Tibial artery (tissue), 4 donors: ENCODE results near the gene CAMK2G.

Source experiments
- DNase-seq, 2 donors: peaks; one replicate each; pipeline ENCODE4 v3.0.0-alpha.2; 2019
- H3K27ac ChIP-seq, 2 donors: fragments of 200-600 bp; sonication (generic) in 1 of 2; 1 replicate in 1 of 2; 2 replicates in 1 of 2; pipeline ENCODE4 v1.5.1; 2018 to 2019; ENCODE audit warnings: mild to moderate bottlenecking in 1 of 2
- H3K27me3 ChIP-seq, 2 donors: fragments of 200-600 bp; sonication (generic) in 1 of 2; one replicate each; pipeline versions ENCODE4 v1.5.1 to v1.6.0; 2016 to 2019
- H3K36me3 ChIP-seq, 3 donors: fragments of 200-600 bp; sonication (generic) in 2 of 3; one replicate each; pipeline ENCODE4 v1.5.1; 2016 to 2019; ENCODE audit warnings: mild to moderate bottlenecking in 2 of 3
- H3K4me1 ChIP-seq, 4 donors: fragments of 200-600 bp; sonication (generic) in 2 of 4; 1 replicate in 3 of 4; 2 replicates in 1 of 4; pipeline ENCODE4 v1.5.1; 2016 to 2019
- H3K4me3 ChIP-seq, 2 donors: fragments of 200-600 bp; sonication (generic) in 1 of 2; 1 replicate in 1 of 2; 2 replicates in 1 of 2; pipeline ENCODE4 v1.5.1; 2018 to 2019; ENCODE audit warnings: mild to moderate bottlenecking in 2 of 2
- H3K9me3 ChIP-seq, 3 donors: fragments of 200-600 bp; sonication (generic) in 1 of 3; one replicate each; pipeline ENCODE4 v1.5.1; 2016 to 2019
- CTCF ChIP-seq, 2 experiments: fragments of 200-600 bp in 1 of 2; fragments of 450-650 bp in 1 of 2; IDR thresholded peaks; one replicate each; pipeline ENCODE4 v1.5.1; 2017 to 2019; ENCODE audit warnings: antibody characterized with exemption in 2 of 2, mild to moderate bottlenecking in 1 of 2, moderate library complexity in 1 of 2
- intact Hi-C: fragments of 100-400 bp; cut with DNase I; formaldehyde crosslinking; loops from one replicate; pipeline ENCODE4 v1.15.0; 2023; ENCODE audit warnings: low total_unique reads

The CAMK2G gene

GRCh38 chr10:73858013-73858708 is 16.2 kb downstream of the CAMK2G start:
- Histone ChIP-seq H3K27ac (peak overlapping the region; percentile 86 to 88), H3K4me3 (no peak overlapping the region), H3K4me1 (peaks cover 6 to 99% (median 81%) of the 10 kb centered on the region in 4 donors), H3K27me3 (no peaks in the 10 kb centered on the region), H3K36me3 (peaks cover 12 to 60% (median 27%) of the 10 kb centered on the region in 3 donors), H3K9me3 (no peaks in the 10 kb centered on the region)
- no peak for DNase-seq
- no peak for TF ChIP-seq CTCF (IDR thresholded peaks at IDR 0.05)
- intact Hi-C loops = no loop called here

- Histone ChIP-seq H3K9me3 (no peaks in the 10 kb centered on the region), H3K36me3 (peaks cover 17 to 64% (median 32%) of the 10 kb centered on the region in 3 donors), H3K4me3 (no peak overlapping the region), H3K27ac (peak overlapping the region; percentile 86 to 88), H3K4me1 (peaks cover 6 to 99% (median 80%) of the 10 kb centered on the region in 4 donors), H3K27me3 (no peaks in the 10 kb centered on the region)
- no peak for TF ChIP-seq CTCF (IDR thresholded peaks at IDR 0.05)
- intact Hi-C loops = no loop called here
- no peak for DNase-seq
Observed at GRCh38 chr10:73857446-73857845, 16.9 kb downstream of the CAMK2G start.

- H3K9me3 ChIP-seq = no peaks in the 10 kb centered on the region
- peaks cover 18 to 69% (median 39%) of the 10 kb centered on the region in 3 donors for H3K36me3 ChIP-seq
- no peak overlapping the region for H3K4me3 ChIP-seq
- peaks cover 6 to 99% (median 79%) of the 10 kb centered on the region in 4 donors for H3K4me1 ChIP-seq
- intact Hi-C loops = no loop called here
- no peak for DNase-seq
- no peak for TF ChIP-seq CTCF (IDR thresholded peaks at IDR 0.05)
- H3K27ac ChIP-seq = peak overlapping the region; percentile 86 to 88
- no peaks in the 10 kb centered on the region for H3K27me3 ChIP-seq
Observed at GRCh38 chr10:73856261-73856660, 18.1 kb downstream of the CAMK2G start.

GRCh38 chr10:73855413-73855812 is 18.9 kb downstream of the CAMK2G start:
- intact Hi-C loops = no loop called here
- H3K9me3 ChIP-seq = no peaks in the 10 kb centered on the region
- TF ChIP-seq CTCF (IDR thresholded peaks at IDR 0.05) = no peak
- H3K4me3 ChIP-seq = no peak overlapping the region
- peak overlapping the region; percentile 86 to 88 for H3K27ac ChIP-seq
- DNase-seq = no peak
- no peaks in the 10 kb centered on the region for H3K27me3 ChIP-seq
- peaks cover 18 to 60% (median 37%) of the 10 kb centered on the region in 3 donors for H3K36me3 ChIP-seq
- H3K4me1 ChIP-seq = peaks cover 6 to 97% (median 79%) of the 10 kb centered on the region in 4 donors

GRCh38 chr10:73854310-73854709 is 20.0 kb downstream of the CAMK2G start:
- H3K27ac ChIP-seq = peak overlapping the region; percentile 86 to 88
- intact Hi-C loops = no loop called here
- peaks cover 6 to 97% (median 79%) of the 10 kb centered on the region in 4 donors for H3K4me1 ChIP-seq

More at GRCh38 chr10:73854310-73854709, 20.0 kb downstream of the CAMK2G start:
- H3K36me3 ChIP-seq = peaks cover 18 to 49% (median 27%) of the 10 kb centered on the region in 3 donors
- no peaks in the 10 kb centered on the region for H3K9me3 ChIP-seq
- DNase-seq = no peak
- H3K4me3 ChIP-seq = no peak overlapping the region
- no peaks in the 10 kb centered on the region for H3K27me3 ChIP-seq
- no peak for TF ChIP-seq CTCF (IDR thresholded peaks at IDR 0.05)
